Measurements from ENCODE around the gene DYRK4.

- TF ChIP-seq POLR2A (IDR thresholded peaks at IDR 0.05; ENCODE audit: low read depth, low read length) (no peak), POLR2AphosphoS5 (IDR thresholded peaks at IDR 0.05; ENCODE audit: low read depth, low read length) (no peak), TAF1 (IDR thresholded peaks at IDR 0.05; ENCODE audit: borderline replicate concordance, low read depth, low read length) (no peak)
Observed at GRCh38 chr12:4626543-4626942, 64.5 kb downstream of the DYRK4 start.
